ENCODE results near the gene PPM1E. TPM values are rescaled to one million over a fixed set of nuclear protein-coding genes. Genes with fewer than 3 reads are reported as not detected.
"Not testable (repeated sequence)": the region's sequence is repeated elsewhere in the genome, so short reads cannot be mapped to it uniquely, and the experiment has no call there.

PPM1E gene
- total RNA-seq, 1 experiment from 2014 or later, result 0.09 TPM

GRCh38 chr17:58944166-58944565 lies 188.5 kb downstream of the PPM1E start:
- Mint-ChIP-seq H3K36me3 (ENCODE audit: insufficient read depth, unreplicated experiment) (no peaks in the 10 kb centered on the region), H3K9me3 (ENCODE audit: low read depth, unreplicated experiment) (no peaks in the 10 kb centered on the region), H3K27ac (ENCODE audit: unreplicated experiment) (no peak overlapping the region), H3K4me3 (ENCODE audit: low read depth, unreplicated experiment) (no peak overlapping the region), H3K4me1 (ENCODE audit: low read depth, unreplicated experiment) (no peaks in the 10 kb centered on the region), H3K27me3 (ENCODE audit: unreplicated experiment) (no peaks in the 10 kb centered on the region)
- intact Hi-C loops (cut with micrococcal nuclease; ENCODE audit: unreplicated experiment), result no loop called here
- CTCF ChIA-PET, result no interaction called here
- BruUV-seq (replicated peaks), result no TSS peak
- no peak for DNase-seq
- no peak for TF ChIP-seq CTCF (IDR thresholded peaks at IDR 0.05; ENCODE audit: unreplicated experiment)

GRCh38 chr17:58947411-58947810 lies 191.8 kb downstream of the PPM1E start:
- no peaks in the 10 kb centered on the region for H3K36me3 Mint-ChIP-seq (ENCODE audit: insufficient read depth, unreplicated experiment)
- no peak overlapping the region for H3K4me3 Mint-ChIP-seq (ENCODE audit: low read depth, unreplicated experiment)
- no peaks in the 10 kb centered on the region for H3K27me3 Mint-ChIP-seq (ENCODE audit: unreplicated experiment)
- peaks cover 3% of the 10 kb centered on the region for H3K9me3 Mint-ChIP-seq (ENCODE audit: low read depth, unreplicated experiment)
- intact Hi-C loops (cut with micrococcal nuclease; ENCODE audit: unreplicated experiment), result no loop called here
- BruUV-seq (replicated peaks), result no TSS peak
- CTCF ChIA-PET, result no interaction called here
- no peak for TF ChIP-seq CTCF (IDR thresholded peaks at IDR 0.05; ENCODE audit: unreplicated experiment)
- DNase-seq, result no peak
- H3K27ac Mint-ChIP-seq (ENCODE audit: unreplicated experiment), result no peak overlapping the region
- no peaks in the 10 kb centered on the region for H3K4me1 Mint-ChIP-seq (ENCODE audit: low read depth, unreplicated experiment)

GRCh38 chr17:58947824-58948223 lies 192.2 kb downstream of the PPM1E start:
- Mint-ChIP-seq H3K9me3 (ENCODE audit: low read depth, unreplicated experiment) (peaks cover 3% of the 10 kb centered on the region), H3K4me1 (ENCODE audit: low read depth, unreplicated experiment) (no peaks in the 10 kb centered on the region), H3K4me3 (ENCODE audit: low read depth, unreplicated experiment) (no peak overlapping the region), H3K27ac (ENCODE audit: unreplicated experiment) (no peak overlapping the region), H3K36me3 (ENCODE audit: insufficient read depth, unreplicated experiment) (no peaks in the 10 kb centered on the region), H3K27me3 (ENCODE audit: unreplicated experiment) (no peaks in the 10 kb centered on the region)
- no peak for DNase-seq
- BruUV-seq (replicated peaks), result no TSS peak
- CTCF ChIA-PET, result no interaction called here
- TF ChIP-seq CTCF (IDR thresholded peaks at IDR 0.05; ENCODE audit: unreplicated experiment), result no peak
- intact Hi-C loops (cut with micrococcal nuclease; ENCODE audit: unreplicated experiment), result no loop called here

GRCh38 chr17:58954358-58954757 lies 198.7 kb downstream of the PPM1E start:
- H3K9me3 Mint-ChIP-seq (ENCODE audit: low read depth, unreplicated experiment); H3K4me3 Mint-ChIP-seq (ENCODE audit: low read depth, unreplicated experiment); DNase-seq; H3K27me3 Mint-ChIP-seq (ENCODE audit: unreplicated experiment); intact Hi-C loops (cut with micrococcal nuclease; ENCODE audit: unreplicated experiment); H3K36me3 Mint-ChIP-seq (ENCODE audit: insufficient read depth, unreplicated experiment); H3K4me1 Mint-ChIP-seq (ENCODE audit: low read depth, unreplicated experiment); BruUV-seq (replicated peaks); CTCF ChIA-PET; H3K27ac Mint-ChIP-seq (ENCODE audit: unreplicated experiment): not testable (repeated sequence)

GRCh38 chr17:58956997-58957724 lies 201.5 kb downstream of the PPM1E start:
- no peak for DNase-seq
- no TSS peak for BruUV-seq (replicated peaks)
- no peaks in the 10 kb centered on the region for H3K4me1 Mint-ChIP-seq (ENCODE audit: low read depth, unreplicated experiment)
- no peak overlapping the region for H3K27ac Mint-ChIP-seq (ENCODE audit: unreplicated experiment)
- intact Hi-C loops (cut with micrococcal nuclease; ENCODE audit: unreplicated experiment), result no loop called here
- no peak overlapping the region for H3K4me3 Mint-ChIP-seq (ENCODE audit: low read depth, unreplicated experiment)
- peaks cover 5% of the 10 kb centered on the region for H3K36me3 Mint-ChIP-seq (ENCODE audit: insufficient read depth, unreplicated experiment)
- CTCF ChIA-PET, result interaction anchor here (0.7 kb wide), 2 partner anchors 34 to 234 kb away, joined by 3 read pairs; no protein-coding TSS in a partner anchor
- no peak for TF ChIP-seq CTCF (IDR thresholded peaks at IDR 0.05; ENCODE audit: unreplicated experiment)
- no peaks in the 10 kb centered on the region for H3K27me3 Mint-ChIP-seq (ENCODE audit: unreplicated experiment)
- peaks cover 3% of the 10 kb centered on the region for H3K9me3 Mint-ChIP-seq (ENCODE audit: low read depth, unreplicated experiment)

- H3K36me3 Mint-ChIP-seq (ENCODE audit: insufficient read depth, unreplicated experiment); H3K27me3 Mint-ChIP-seq (ENCODE audit: unreplicated experiment); H3K4me3 Mint-ChIP-seq (ENCODE audit: low read depth, unreplicated experiment); BruUV-seq (replicated peaks); H3K27ac Mint-ChIP-seq (ENCODE audit: unreplicated experiment); intact Hi-C loops (cut with micrococcal nuclease; ENCODE audit: unreplicated experiment); H3K9me3 Mint-ChIP-seq (ENCODE audit: low read depth, unreplicated experiment); DNase-seq; H3K4me1 Mint-ChIP-seq (ENCODE audit: low read depth, unreplicated experiment): not testable (repeated sequence)
- CTCF ChIA-PET, result interaction anchor here (0.7 kb wide), 1 partner anchor 235 kb away, joined by 3 read pairs; no protein-coding TSS in a partner anchor
These were observed 202.0 kb downstream of the PPM1E start for GRCh38 chr17:58957725-58958073.
